Breast epithelium (tissue), 3 donors: ENCODE results near the gene TRPV4.

Experiments used
- CTCF ChIP-seq, 3 donors: fragments of 450-650 bp; IDR thresholded peaks; one replicate each; pipeline ENCODE4 v1.5.1; 2016 to 2017; ENCODE audit warnings: antibody characterized with exemption in 3 of 3, mild to moderate bottlenecking in 3 of 3, moderate library complexity in 3 of 3
- POLR2A ChIP-seq: fragments of 450-650 bp; IDR thresholded peaks from one replicate; pipeline ENCODE4 v1.6.1; 2016; ENCODE audit warnings: antibody characterized with exemption, mild to moderate bottlenecking, moderate library complexity
- POLR2AphosphoS5 ChIP-seq, 3 donors: sonication (generic); formaldehyde crosslinking; IDR thresholded peaks; one replicate each; pipeline ENCODE4 v1.6.1; 2017; ENCODE audit warnings: antibody characterized with exemption in 3 of 3

DNA sequence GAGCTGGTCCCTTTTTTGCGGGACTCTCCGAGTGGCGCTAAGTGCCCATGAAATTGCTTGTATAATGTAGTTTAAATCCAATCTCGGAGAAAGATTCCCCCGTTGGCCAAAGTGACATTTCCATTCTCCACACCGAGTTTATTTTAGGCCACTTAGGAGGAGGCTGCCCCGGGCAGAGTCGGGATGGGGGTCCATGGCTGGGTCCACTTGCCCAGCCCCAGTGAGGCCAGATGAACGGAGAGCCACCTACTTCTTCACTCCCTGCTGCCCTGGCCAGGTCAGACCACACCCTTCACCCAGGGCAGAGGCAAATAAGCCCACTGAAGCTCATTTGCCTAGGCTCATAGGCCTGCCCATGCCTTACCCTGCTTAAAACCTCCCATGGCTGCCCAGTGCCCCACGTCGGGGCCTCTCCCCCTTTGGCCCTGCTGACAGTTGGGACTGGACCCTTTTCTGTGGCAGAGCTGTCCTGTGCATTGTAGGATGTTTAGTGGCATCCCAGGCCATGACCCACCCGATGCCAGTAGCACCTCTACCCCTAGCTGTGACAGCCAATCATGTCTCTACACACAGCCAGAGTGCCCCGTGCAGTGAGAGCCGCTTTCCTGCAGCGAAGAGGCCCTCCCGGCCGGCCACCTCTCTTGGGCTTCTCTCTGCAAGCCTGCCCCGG lies 68.3 kb downstream of the TRPV4 start:
- TF ChIP-seq CTCF (IDR thresholded peaks at IDR 0.05) (no peak), POLR2AphosphoS5 (IDR thresholded peaks at IDR 0.05) (no peak), POLR2A (no peak)
